ENCODE results near the gene HMGCS1.

GRCh38 chr5:43313035-43313853 lies at the start of gene HMGCS1:
- TF ChIP-seq ASH2L (IDR thresholded peaks at IDR 0.05; ENCODE audit: low read length) (peak; percentile 74), CBX5 (IDR thresholded peaks at IDR 0.05; ENCODE audit: low read depth, low read length) (no peak), JUN (IDR thresholded peaks at IDR 0.05; ENCODE audit: low read depth, low read length) (no peak), CTCF (IDR thresholded peaks at IDR 0.05; ENCODE audit: control extremely low read depth in 1 of 3, insufficient read depth in 1 of 3, low read depth in 1 of 3, low read length in 3 of 3) (no peak), MAFK (IDR thresholded peaks at IDR 0.05; ENCODE audit: low read depth, low read length) (no peak), POLR2A (IDR thresholded peaks at IDR 0.05; ENCODE audit: control extremely low read depth in 1 of 2, low read depth in 2 of 2, low read length in 2 of 2) (peak; percentile 46 to 71; a peak in 2 of 3 replicates), CEBPB (IDR thresholded peaks at IDR 0.05; ENCODE audit: low read depth, low read length) (no peak), ATF3 (IDR thresholded peaks at IDR 0.05; ENCODE audit: insufficient read depth, low read depth, low read length) (no peak), SP1 (IDR thresholded peaks at IDR 0.05; ENCODE audit: low read depth, low read length) (peak; percentile 99), RFX5 (IDR thresholded peaks at IDR 0.05; ENCODE audit: borderline replicate concordance, low read depth, low read length) (no peak), GABPA (IDR thresholded peaks at IDR 0.05; ENCODE audit: borderline replicate concordance, insufficient read depth, low read length) (no peak)

Measured in H1 (cell line).